Thyroid gland (tissue), 4 donors: ENCODE results near the gene WDR93.

ENCODE experiments used
- CTCF ChIP-seq, 6 experiments: fragments of 200-600 bp in 3 of 6; fragments of 450-650 bp in 3 of 6; sonication (generic) in 3 of 6; IDR thresholded peaks; one replicate each; pipeline ENCODE4 v1.5.1; 2016 to 2019; ENCODE audit warnings: antibody characterized with exemption in 6 of 6, mild to moderate bottlenecking in 2 of 6, inconsistent platforms in 1 of 6, moderate library complexity in 1 of 6
- POLR2A ChIP-seq, 2 donors: fragments of 450-650 bp; IDR thresholded peaks; one replicate each; pipeline ENCODE4 v1.6.1; 2017; ENCODE audit warnings: antibody characterized with exemption in 2 of 2, mild to moderate bottlenecking in 2 of 2, moderate library complexity in 1 of 2

GRCh38 chr15:89761009-89761831 is 70.6 kb downstream of the WDR93 start:
- no peak for TF ChIP-seq POLR2A (IDR thresholded peaks at IDR 0.05)
- no peak for TF ChIP-seq CTCF (IDR thresholded peaks at IDR 0.05)
